Stimulated activated CD8-positive, alpha-beta memory T cell treated with anti-CD3 and anti-CD28 coated beads, Interleukin-7, amount 100 ng/mL, for 24 hours (primary cell): ENCODE data around the gene MYO10.

Experiments used
- DNase-seq: peaks from one replicate; pipeline ENCODE4 v3.0.0-alpha.2; 2020; ENCODE audit warnings: low read depth

The MYO10 gene

DNA sequence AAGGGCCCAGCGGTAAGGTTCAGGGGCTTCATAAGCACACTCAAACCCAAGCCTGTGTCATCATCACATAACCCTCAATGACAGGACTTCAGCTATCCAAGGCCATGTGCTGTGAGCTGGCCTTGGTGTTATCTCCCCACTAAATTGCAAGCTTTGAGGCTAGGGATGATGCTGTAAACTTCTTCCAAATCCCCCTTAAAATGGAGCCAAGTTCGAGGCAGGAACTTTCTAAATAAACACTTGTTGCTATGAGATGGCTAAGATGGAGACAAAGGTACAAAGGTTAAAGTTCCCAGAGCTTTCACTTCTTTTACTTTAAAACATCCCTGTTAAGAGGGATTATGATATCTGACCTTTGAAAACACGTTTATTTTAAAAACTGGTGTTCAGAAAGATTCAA lies 123.6 kb downstream of the MYO10 start:
- no peak for DNase-seq

DNA sequence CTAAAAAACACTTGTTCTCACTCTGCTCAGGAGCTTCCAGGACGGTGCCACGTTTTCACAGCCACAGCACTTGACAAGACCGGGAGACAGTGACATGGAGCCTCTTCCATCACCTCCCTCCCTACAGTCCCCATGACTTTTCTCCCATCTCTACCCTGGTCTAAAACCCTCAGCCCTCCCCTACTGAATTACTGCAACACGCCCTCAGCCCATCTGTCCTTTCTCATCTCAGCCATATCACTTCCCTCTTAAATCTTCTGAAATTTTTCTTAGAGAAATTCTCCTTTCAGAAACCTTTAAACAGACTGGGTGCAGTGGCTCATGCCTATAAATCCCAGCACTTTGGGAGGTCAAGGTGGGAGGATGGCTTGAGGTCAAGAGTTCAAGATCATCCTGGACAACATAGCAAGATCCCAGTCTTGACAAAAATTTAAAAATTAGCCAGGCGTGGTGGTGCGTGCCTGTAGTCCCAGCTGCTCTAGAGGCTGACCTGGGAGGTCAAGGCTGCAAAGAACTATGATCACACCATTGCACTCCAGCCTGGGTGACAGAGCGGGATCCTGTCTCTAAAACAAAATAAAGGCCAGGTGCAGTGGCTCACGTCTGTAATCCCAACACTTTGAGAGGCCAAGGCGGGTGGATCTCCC lies 125.8 kb downstream of the MYO10 start:
- no peak for DNase-seq

DNA sequence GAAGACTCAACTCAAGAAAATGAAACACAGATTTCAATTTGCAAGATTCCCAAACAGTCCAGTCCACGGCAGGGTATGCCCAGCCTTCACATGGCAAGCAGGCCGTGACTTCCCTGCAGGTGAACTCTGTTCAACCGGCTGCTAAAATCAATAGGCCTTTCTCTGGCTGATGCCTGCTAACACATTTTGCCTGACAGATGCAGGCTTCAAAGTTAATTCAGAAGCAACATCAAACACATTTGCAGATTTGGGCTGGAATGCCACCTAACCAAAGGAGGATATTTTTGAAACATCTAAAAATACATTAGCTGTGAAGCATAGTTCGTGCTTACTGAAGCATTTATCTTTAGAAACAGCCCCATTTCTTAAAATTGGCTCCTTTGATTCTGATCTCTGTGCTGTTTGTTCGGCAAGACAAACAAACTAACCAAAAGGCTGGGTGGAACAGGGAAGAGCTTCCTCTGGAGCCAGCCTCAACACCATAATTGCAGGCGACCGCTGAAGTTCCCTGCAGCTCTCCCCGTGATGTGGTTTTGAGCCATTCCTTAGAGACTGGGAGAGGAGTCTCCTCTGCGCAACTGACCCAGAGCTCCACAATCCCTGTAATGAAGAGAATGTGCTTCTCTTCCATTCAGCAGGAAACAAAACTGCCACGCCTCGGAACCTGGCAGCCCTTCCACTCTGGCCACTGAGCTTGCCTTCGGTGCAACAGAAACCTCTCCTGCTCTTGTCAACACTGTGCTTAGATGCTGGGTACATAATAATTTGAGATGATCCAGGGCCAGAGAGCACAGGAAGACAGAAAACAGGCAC lies 126.5 kb downstream of the MYO10 start:
- no peak for DNase-seq

DNA sequence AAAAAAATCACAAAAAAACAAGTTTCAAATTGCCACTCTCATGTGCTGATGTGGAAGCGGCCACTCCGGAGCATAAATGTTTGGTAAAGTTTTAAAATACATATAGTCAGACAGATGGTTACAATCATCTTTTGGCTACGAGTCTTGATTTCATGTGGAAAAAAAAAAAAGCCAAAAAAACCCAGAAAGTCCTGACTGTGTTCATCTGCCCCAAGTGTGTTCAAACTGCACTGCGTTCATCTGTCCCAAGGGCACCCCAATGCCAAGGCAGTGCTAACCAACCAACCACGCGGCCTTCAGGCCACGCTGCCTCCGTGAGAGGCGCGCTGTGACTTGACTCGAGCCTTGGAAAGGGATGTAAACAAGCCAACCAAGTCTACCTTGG lies 127.1 kb downstream of the MYO10 start:
- DNase-seq: no peak

DNA sequence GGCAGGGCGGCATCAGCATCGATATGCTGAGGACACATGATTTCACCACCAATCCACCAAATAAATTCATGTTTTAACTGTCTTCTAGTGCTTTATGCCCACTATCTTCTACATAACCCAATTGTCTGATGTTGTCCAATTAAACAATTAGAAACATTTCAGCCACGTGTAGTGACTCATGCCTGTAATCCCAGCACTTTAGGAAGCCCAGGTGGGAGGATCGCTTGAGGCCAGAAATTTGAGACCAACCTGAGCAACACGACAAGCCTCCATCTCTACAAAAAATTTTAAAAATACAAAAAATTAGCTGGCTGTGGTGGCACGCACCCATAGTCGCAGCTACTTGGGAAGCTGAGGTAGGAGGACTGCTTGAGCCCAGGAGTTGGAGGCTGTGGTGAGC lies 128.1 kb downstream of the MYO10 start:
- no peak for DNase-seq

DNA sequence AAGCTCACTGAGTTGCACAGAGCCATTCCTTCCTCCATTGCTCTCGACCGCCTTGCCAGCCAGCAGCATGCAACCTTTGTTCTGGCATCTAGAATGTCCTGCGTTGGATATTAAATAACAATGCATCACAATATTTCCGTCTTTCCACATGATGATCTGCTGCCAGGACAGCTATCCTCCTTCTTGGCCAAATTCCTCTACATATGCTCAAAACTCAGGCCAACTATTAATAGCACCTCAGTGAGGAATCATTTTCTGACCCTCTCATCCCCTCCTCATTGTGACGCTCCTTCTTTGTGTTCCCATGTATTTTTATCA lies 128.6 kb downstream of the MYO10 start:
- DNase-seq: no peak

DNA sequence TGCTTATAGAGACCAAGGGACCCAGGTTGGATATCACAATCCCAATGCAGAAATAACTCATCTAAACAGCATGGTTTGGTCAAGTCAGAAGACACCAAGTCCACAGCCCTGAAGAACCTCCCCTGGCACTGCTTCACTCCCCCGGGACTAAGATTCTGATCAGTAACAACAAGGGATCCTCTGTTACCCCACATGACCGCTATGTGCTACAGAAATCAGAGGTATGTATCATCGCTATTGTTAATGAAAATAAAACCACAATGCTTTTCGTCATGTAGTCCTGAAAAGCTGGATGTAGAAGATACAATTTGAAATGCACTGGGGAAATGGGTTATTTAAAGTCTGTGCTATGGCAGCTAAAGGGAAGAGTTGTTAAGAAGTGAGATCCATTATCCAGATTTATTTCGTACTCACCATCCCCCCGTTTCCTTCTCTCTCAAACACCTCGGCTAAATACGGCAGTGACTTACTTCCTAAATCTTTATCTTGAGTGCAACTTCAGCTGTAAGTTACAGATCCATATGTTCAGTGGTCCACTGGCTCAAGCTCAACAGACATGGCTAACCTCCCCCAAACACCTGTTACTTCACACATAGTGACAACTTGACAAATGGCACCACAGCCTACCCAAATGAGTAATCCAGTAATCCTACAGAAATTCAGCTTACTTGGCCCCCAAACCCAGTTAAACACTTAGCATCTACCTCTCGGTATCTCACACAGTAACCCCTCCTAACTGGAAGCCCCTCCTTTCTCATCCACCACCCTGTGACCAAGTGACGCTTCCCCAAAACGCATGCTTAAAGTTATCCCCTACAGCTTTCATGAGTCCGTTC lies 129.2 kb downstream of the MYO10 start:
- DNase-seq: no peak

DNA sequence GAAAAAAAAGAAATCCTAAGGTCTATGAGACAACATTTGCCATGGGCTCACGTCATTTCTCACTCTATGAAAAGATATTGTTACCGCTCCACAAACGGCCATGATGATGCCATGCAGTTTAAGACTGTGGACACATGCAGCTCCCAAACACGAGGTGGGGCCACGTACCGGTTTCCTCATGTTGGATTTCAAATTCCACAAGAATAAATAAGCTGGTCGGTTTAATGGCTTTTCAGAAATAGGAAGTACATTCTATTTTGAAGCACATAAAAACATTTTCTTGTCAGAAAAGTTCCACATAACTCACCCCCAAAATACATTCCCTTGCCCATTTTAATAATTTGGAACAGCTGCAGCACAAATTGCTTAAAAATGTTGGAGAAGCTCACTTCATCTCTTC lies 130.6 kb downstream of the MYO10 start:
- no peak for DNase-seq

DNA sequence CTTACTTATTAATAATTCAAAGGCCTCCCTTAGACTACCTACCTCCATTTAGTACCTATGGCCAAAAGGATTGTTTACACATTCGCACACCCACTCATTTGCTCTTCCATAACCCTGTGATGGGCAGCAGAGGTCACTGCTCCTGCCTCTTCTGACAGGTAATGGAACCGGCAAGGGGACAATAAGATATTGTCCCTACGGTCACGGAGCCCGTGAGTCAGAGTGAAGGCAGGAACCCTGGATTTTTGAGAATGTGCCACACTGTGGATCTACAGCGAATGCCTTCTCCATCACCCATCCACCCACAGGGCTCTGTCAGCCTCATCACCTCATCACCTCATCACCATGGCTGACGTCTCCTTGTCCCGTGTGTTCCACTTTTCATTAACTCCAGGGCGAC lies 132.3 kb downstream of the MYO10 start:
- no peak for DNase-seq

DNA sequence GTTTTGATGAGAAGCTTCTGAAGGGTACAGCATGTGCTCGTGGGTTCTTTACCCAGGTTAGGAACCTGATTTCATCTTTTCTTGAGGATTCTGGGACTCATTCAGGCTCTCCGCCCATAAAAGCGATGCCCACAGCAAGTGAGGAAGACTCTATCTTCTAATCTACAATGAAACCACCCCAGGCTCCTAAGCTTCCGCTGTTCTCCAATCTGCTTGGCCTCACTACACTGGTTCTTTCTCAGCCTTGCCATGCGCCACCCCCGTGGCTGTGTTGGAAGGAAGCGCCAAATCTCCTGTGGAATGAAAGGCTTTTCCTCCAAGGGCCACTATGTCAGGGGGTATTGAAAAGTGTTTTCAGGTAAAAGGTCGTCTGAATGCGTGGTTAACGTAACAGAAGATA lies 135.6 kb downstream of the MYO10 start:
- DNase-seq: no peak

DNA sequence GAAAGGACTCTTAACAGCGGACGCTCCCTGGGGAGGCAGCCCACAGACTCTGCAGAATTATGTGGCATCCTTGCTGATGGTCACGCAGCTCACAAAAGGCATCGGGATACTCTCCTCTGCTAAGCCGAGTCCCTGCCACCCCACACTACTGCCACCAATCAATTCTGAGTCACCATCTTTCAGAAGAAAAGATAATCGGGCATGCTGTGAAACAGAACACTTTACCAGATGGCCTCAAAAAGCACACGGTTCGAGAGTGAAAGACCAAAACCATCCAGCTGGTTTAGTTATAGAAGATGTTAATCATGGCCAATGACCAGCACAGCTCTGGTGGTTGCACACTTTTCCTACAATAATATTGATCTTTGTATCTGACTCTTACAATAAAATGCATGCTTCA lies 136.3 kb downstream of the MYO10 start:
- DNase-seq: no peak

DNA sequence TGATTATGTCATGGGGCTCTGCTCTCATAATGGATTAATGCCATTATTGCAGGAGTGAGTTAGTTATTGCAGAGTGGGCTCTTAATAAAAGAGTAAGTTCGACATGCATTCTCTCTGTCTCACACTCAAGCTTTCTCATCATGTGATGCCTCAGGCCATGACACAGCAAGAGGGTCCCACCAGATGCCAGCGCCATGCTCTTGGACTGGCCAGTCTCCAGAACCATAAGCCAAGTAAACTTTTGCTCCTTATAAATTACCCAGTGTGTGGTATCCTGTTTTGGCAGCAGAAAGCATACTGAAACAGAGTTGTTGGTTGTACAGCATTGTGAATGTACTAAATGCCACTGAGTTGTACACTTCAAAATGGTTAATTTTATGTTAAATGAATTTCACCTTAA lies 138.1 kb downstream of the MYO10 start:
- no peak for DNase-seq

DNA sequence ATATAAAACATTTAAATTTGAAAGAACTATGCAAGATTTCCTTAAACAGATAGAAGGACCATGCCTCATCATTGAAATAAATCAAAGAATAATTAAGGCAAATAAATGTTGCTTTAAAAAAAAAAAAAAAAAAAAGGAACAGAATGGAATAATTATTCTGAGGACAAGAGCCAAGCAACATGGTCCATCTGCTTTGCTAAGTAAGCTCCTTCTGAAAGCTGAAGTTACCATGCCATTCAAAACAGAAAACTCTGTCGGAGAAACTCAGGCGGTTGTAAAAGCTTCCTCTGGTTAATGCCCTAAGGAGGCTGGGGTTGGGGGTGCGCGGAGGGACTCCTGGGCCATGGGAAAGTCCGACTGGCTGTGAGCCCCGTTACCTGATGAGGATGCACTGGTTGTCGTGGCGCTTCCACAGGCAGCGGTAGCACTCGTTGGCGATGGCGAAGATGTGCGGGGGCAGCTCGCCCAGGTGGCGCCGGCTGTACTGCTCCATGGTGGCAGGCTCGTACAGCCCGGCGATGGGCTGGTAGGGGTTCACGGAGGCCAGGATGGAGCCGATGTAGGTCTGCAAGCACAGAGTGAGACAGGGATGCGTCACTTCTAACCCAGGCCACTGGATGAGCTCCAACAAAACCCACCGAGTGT lies 141.7 kb downstream of the MYO10 start:
- DNase-seq: no peak

DNA sequence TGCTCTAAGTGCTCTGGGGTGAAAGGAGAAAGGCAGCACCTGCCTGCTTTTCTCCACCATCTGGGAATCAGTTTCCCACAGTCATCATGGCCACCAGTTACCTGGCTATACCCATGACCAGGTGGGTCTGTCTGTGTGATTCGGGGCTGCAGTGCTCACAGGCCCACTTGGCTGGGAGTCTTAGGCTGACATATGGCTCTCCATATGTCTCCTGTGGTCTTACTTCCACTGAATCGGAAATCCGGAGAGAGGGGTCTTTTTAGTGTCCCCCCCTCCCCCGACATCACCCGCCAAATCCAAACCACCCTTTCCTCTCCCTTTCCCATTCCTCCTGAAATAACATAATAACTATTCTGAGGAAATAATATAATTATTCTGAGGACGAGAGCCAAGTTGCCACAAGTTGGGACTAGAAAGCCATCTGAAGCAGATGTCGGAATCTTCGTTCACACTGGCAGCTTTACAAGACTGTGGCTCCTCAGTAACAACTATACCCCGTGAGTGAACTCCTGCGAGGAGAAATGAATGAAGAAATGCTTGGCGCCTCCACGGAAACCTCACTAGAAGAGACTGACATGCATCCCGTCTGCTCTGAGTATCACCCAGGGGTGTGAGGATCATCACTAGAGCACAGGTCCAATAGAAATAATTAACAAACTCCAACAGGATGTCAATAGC lies 143.4 kb downstream of the MYO10 start:
- no peak for DNase-seq

DNA sequence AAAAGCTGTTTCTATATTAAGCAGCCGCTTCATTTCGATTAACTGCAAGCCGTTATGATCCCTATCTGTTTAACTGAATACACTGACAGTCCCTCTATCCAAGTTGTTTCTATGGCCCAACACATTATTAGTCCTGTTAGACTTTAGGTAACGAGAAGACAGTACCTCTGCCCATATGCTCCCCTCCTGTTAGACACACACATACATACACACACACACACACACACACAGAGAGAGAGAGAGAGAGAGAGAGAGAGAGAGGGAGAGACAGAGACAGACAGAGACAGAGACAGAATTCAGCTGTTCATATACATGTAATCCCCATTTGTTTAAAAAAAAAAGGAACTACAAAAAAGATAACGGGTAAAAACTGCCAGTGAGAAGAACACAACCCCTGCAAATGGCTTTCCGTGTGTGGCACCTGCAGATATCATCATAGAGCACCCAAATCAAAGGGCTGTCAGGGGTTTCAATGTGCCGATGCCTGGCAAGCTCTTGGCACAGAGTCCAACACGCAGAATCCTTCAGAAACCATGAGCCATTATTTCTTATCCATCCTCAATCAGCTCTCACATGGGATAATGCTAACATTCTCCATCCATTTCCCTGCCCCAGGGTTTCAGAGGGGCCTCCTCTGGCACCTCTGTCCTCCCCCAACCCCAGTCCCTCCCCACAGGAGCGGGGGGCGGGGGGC lies 144.0 kb downstream of the MYO10 start:
- DNase-seq: no peak

DNA sequence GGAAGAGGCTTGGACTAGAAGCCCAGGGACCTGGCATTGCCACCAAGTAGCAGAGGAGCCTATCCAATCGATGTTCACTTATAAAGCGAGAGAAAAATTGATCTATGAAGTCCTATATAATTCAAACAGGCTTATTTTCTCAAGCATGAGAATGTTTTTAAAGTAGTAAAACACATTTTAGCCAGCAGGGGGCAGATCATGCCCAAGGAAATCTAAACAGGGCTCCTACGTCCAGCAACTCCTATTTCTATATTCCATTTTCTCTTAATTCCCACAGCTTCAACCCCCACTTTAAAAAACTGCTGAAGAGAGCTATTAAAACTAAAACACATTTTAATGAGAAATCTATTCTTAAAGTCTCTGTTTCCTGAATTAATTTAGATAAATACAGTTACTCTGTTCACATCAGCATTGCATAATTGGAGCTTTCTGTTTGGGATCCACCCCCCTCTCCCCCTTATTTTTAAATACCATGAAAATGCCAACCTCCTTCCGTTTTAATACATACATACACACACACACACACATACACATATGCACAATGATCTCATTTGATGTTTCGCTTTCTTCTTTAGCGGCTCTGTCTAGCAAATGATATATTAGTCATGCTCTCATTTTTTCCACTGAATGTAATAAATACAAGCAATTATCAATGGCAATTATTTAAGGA lies 144.9 kb downstream of the MYO10 start:
- no peak for DNase-seq

DNA sequence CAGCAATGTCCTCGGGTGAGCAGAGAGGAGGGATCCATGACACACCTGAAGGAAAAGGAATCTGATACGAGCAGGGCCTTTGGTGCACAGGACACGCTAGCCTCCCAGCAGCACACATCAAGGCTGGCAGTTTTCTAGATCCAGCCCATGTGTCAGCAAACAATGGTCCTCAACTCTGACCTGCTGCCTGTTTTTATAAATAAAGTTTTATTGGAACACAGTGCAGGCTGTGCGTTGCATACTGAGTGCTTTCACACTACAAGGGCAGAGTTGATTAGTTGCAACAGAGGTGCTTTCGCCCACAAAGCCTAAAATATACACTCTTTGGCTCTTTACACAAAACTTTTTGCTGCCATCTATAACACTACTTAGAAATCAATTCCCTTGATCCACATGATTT lies 147.1 kb downstream of the MYO10 start:
- no peak for DNase-seq

DNA sequence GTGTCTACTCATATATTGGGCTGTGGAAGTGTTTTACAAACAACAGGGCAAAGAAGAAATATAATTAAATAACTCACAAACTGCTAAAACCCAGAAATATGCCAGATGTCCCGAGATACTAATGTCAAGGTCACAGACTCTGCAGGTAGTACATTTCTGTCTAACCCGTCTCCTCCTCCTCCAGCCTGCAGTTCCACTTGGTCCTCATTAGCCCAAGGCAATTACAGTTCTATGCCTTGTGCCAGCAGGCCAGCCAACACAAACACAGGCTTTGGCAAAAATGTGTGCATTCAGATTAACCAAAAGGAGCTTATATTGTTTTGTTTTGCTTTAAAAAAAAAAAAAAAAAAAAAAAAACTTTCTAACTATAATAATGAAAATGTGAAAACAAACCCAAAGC lies 148.8 kb downstream of the MYO10 start:
- no peak for DNase-seq

DNA sequence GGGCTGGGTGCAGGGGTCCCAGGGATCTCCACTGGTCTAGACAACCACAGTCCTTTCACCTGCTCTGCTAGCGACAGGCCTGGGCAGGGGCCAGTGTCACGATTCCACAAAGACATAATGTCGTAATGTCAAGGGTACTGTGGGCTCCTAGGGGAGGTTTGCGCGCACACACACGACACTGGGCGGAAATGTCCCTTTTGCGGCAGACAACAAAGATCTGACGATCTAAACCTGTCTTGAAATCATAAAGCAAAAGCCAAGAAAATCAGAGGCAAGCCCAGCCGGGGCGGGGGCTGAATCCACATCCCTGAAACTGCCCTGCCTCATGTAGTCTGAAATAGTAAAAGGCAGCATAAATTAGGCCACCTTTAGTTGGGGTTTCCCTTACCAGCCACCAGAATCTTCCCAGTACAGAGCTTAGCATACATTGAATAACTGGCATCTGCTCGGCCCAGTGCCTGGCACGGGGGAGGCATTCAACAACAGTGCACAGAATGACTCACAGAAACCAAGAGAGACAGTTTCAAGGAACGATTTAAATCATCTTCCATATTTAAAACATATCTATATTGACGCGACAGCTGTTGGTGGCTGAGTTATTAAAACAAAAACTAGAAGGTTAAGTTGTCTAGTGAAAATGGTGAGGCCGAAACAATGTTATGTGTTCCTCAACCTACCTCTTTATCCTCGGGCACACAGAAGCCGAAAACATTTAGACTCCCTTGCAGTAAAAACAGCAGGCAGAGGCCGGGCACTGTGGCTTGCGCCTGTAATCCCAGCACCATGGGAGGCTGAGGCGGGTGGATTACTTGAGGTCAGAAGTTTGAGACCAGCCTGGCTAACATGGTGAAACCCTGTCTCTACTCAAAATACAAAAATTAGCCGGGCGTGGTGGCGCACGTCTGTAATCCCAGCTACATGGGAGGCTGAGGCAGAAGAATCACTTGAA lies 151.0 kb downstream of the MYO10 start:
- peak; percentile 8 for DNase-seq

DNA sequence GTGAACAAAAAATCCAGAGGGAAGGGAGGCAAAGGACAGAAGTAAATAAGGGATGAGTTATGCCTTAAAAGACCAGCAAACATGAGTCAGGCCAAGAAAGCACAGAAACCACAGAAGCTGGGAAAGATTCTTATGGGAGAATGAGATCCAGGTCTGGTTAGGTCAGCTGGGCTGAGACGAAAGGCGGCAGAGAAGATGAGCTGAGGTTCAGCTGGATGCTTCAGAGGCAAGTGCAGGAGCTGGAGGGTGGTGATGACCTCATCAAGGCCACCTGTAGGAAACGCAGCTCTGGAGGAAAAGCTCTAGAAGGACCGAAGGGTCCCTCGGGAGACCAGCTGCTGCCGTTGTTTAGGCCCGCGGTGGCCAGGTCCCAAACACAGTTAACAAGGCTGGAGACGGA lies 152.0 kb downstream of the MYO10 start:
- no peak for DNase-seq
